ENCODE measurements around the gene ZBTB7C.

Gene ZBTB7C

DNA sequence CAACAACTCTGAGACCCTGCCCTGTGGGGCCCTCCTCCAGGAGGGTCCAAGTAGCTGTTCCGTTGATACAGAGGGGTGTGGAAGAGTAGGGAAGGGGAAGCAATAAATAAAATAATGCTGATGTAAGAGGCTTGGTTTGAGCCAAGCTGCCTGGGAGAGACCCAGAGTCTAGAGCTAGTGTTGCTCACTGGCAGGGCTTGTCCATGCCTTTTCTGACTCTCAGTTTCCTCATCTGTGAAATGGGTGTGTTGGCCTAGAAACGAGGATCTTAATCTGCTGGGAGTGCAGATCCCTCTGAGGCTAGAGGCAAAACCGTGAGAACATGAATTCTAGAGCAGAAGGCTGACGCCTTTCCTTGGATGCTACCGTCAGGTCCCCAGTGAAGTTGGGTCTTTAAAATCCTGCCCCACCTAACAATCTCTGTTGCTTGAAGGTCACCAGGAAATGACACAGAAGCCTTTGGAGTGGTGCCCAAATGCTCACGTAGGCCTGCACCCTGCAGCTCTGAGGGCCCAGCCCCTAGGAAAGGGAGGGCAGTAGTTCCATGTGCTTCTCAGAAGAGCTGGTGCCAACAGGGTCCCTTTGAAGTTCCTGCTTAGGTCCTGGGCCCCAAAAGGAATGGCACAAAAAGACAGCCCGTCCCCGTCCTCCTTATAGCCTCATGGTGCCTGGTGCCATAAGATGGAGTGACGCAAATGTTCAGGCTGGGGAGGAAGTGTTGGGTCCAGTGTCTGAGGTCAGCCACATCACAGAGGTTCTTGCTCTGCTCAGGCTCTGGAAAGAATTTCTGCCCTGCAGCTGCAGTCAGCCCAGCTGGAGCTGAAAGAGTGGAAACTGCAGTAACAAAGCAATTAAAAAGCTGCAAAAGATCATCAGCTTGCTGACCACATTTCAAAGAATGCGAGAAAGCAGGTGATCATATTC is 405.5 kb downstream of the ZBTB7C start:
- Mint-ChIP-seq H3K36me3 (ENCODE audit: low read depth) (no peaks in the 10 kb centered on the region), H3K27me3 (peaks cover 15% of the 10 kb centered on the region), H3K9me3 (no peaks in the 10 kb centered on the region), H3K4me3 (no peak overlapping the region), H3K4me1 (ENCODE audit: low read depth) (peaks cover 6% of the 10 kb centered on the region), H3K27ac (no peak overlapping the region)
- DNase-seq = no peak

DNA sequence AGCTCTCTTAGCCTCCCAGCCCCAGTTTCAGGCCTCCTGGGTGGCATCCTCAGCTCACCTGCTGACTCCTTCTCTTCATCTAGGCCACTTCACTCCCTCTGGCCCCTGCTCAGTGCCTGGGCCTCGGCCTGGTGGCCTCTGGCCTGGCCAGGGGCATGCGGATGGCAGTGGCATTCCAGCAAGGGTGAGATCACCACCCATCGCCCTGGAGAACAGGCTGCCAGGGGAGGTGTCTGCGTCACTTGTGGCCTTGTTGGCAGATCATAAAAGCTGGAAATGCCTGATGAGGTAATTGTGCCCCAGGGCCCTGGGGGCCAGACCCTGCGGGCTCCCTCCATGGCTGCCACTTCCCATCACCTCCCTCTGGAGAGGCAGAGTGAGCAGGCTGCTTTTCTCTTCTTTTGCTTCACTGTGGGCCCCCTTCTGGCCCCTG is 406.2 kb downstream of the ZBTB7C start:
- Mint-ChIP-seq H3K36me3 (ENCODE audit: low read depth) (no peaks in the 10 kb centered on the region), H3K27ac (no peak overlapping the region), H3K4me3 (no peak overlapping the region), H3K27me3 (peaks cover 11% of the 10 kb centered on the region), H3K4me1 (ENCODE audit: low read depth) (peaks cover 3% of the 10 kb centered on the region), H3K9me3 (no peaks in the 10 kb centered on the region)
- DNase-seq = no peak

DNA sequence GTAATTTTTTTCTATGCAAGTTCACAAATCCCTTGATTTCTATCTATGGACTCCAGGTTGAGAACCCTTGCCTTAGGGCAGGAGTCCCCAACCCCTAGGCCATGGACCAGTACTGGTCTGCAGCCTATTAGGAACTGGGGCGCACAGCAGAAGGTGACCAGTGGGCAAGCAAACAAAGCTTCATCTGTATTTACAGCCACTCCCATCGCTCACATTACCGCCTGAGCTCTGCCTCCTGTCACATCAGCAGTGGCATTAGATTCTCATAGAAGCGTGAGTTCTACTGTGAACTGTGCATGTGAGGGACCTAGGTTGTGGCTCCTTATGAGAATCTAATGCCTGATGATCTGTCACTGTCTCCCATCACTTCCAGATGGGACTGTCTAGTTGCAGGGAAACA is 408.5 kb downstream of the ZBTB7C start:
- no peak for DNase-seq
- Mint-ChIP-seq H3K27me3 (no peaks in the 10 kb centered on the region), H3K9me3 (peaks cover 14% of the 10 kb centered on the region), H3K4me3 (no peak overlapping the region), H3K4me1 (ENCODE audit: low read depth) (no peaks in the 10 kb centered on the region), H3K36me3 (ENCODE audit: low read depth) (no peaks in the 10 kb centered on the region), H3K27ac (no peak overlapping the region)

DNA sequence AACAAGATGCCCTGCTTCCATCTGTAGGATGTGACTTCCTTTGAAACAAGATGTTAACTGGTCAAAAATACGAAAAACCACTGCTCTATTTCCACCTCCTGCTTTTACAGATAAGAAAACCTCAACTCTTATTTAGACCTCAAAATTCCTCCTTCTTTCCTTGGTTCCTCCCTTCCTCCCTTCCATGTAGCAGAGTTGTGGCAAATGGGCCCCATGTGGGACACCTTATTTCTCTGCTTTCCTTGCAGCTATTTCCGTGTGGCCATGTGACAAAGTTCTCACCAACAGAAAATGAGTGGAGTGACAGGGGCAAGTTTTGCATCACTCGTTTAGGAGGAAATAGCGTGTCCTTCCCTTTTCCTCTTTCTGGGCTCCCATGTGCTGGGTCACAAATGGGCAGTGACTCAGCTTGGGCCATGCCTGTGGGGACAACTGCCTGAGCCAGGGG is 409.4 kb downstream of the ZBTB7C start:
- Mint-ChIP-seq H3K27ac (no peak overlapping the region), H3K27me3 (no peaks in the 10 kb centered on the region)
- DNase-seq = no peak

DNA sequence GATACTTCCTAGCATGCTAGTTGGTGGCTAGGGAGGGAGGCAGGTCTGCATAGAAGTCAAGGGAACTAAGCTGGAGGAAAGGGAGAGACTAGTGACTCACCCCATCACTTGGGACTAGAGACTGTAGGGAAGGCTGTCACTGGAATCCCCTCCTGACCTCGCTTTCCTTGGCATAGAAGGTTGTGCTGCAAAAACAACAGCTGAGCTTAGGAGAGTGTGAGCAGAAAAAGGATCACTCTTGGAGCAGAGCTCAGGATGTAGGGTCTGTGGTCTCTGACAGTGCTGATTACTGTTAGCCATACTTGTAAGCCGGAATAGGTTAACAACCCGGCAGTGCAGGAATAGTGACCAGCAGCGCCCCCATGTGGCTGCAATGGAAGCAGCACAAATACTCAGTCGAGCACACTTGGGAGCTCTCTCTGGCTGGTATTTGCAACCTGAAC is 411.8 kb downstream of the ZBTB7C start:
- Mint-ChIP-seq H3K4me3 (no peak overlapping the region), H3K4me1 (ENCODE audit: low read depth) (no peaks in the 10 kb centered on the region), H3K27me3 (no peaks in the 10 kb centered on the region), H3K9me3 (peaks cover 14% of the 10 kb centered on the region), H3K27ac (no peak overlapping the region), H3K36me3 (ENCODE audit: low read depth) (no peaks in the 10 kb centered on the region)
- DNase-seq = peak; percentile 60

More for the DNA sequence above, 409.4 kb downstream of the ZBTB7C start:
- Mint-ChIP-seq H3K36me3 (ENCODE audit: low read depth) (no peaks in the 10 kb centered on the region), H3K9me3 (peaks cover 14% of the 10 kb centered on the region), H3K4me1 (ENCODE audit: low read depth) (no peaks in the 10 kb centered on the region), H3K4me3 (no peak overlapping the region)

DNA sequence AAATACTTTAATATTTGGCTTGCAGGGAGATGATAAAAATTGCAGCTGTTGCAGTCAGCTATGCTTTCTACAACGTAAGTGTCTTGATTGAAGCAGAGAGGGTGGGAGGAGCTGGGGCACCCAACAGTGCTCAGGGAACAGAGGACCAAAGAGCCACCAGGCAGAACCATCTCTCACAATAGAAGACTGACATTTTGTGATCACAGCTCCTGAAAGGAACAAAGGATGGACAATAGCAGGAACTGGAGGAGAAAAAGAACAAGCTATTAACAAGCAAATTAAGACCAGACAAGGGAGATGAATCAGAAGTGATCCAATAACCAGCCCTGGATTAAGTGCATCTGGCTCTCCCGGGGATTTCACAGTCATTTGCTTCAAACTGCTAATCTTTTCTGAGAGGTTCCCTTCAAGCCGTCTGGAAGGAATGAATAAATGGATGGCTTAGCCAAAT is 413.1 kb downstream of the ZBTB7C start:
- no peaks in the 10 kb centered on the region for H3K4me1 Mint-ChIP-seq (ENCODE audit: low read depth)
- no peak overlapping the region for H3K27ac Mint-ChIP-seq
- DNase-seq = no peak
- no peak overlapping the region for H3K4me3 Mint-ChIP-seq
- H3K9me3 Mint-ChIP-seq = peaks cover 14% of the 10 kb centered on the region
- H3K27me3 Mint-ChIP-seq = no peaks in the 10 kb centered on the region
- H3K36me3 Mint-ChIP-seq (ENCODE audit: low read depth) = no peaks in the 10 kb centered on the region

DNA sequence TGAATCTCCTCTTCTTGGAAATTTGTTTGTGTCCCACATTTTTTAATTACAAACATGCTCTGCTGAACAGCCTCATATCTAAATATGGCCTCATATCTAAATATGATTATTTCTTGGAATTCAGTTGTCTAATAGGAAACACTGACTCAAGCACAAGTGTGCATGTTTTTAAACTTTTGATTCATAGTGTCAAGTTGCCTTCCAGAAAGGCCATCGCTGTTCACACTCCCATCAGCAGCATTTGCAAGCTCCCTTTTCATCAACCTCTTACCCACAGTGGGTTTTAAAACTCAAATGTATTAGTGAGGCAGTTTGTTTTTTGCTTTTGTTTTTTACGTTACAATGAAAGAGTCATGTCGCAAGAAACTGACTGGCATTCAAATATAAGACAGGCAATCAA is 413.5 kb downstream of the ZBTB7C start:
- Mint-ChIP-seq H3K27me3 (no peaks in the 10 kb centered on the region), H3K36me3 (ENCODE audit: low read depth) (no peaks in the 10 kb centered on the region), H3K4me3 (no peak overlapping the region), H3K27ac (no peak overlapping the region), H3K9me3 (peaks cover 14% of the 10 kb centered on the region), H3K4me1 (ENCODE audit: low read depth) (no peaks in the 10 kb centered on the region)
- no peak for DNase-seq

DNA sequence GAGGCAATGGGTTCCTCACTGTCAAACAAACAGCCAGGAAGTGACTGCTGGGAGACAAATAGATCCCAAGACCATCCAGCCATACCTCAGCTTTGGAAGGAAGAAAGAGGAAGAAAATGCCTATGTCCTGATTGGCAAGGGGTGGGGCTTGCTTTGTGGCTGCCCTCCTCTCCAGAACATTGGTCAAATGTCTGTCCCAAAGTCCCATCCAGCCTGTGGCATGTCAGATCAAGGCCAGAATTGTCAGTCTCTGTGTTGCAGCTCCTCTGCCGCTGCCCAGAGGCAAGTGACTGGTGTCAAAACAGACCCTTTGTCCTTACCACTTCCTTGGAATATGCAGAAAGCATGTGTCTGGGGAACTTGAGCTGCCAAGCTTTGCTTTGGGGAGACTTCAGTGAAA is 415.8 kb downstream of the ZBTB7C start:
- Mint-ChIP-seq H3K9me3 (peaks cover 14% of the 10 kb centered on the region), H3K4me3 (no peak overlapping the region), H3K36me3 (ENCODE audit: low read depth) (no peaks in the 10 kb centered on the region), H3K27me3 (no peaks in the 10 kb centered on the region), H3K27ac (no peak overlapping the region), H3K4me1 (ENCODE audit: low read depth) (no peaks in the 10 kb centered on the region)
- DNase-seq = no peak

DNA sequence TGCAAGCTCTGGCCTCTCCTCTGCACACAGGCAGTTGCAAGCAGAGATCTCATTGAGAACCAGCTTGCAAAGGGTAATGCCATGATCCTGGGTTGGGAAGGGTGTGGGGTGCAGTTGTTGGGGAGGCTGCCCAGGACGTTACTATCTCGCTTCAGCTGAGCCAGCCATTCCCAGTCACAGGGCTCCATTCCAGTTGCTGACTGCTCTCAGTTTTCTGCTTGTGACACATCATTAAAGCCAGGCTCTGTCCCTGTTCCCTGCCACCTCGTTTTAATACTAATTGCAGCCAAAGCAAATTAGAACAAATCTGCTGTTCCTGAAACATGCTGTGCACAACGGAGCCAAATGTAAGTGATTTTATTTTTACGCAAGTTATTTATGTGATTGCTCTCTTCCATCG is 416.2 kb downstream of the ZBTB7C start:
- no peaks in the 10 kb centered on the region for H3K36me3 Mint-ChIP-seq (ENCODE audit: low read depth)

DNA sequence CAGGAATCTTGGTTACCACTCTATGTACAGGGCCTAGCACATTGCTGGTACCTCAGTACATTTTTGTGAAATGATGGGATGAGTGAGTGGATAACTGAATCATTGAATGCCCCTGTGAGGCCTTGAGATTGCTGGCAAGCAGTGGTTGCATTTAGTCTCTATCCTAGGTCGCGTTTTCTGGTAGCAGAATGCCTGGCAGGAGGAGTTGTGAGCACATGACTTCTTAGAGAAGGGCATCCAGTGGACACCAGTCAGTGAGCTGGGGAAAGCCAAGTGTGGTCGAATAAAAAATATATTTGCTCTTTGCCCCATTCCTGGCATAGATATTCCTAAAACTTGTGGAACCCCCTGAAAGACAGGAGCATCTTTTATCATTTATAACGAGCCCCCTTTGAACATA is 416.9 kb downstream of the ZBTB7C start:
- H3K4me3 Mint-ChIP-seq = no peak overlapping the region
- H3K27ac Mint-ChIP-seq = no peak overlapping the region
- no peaks in the 10 kb centered on the region for H3K36me3 Mint-ChIP-seq (ENCODE audit: low read depth)
- H3K9me3 Mint-ChIP-seq = peaks cover 9% of the 10 kb centered on the region
- no peaks in the 10 kb centered on the region for H3K4me1 Mint-ChIP-seq (ENCODE audit: low read depth)
- no peaks in the 10 kb centered on the region for H3K27me3 Mint-ChIP-seq
- no peak for DNase-seq

More for the DNA sequence above, 416.2 kb downstream of the ZBTB7C start:
- no peaks in the 10 kb centered on the region for H3K4me1 Mint-ChIP-seq (ENCODE audit: low read depth)
- peaks cover 14% of the 10 kb centered on the region for H3K9me3 Mint-ChIP-seq
- no peak overlapping the region for H3K4me3 Mint-ChIP-seq
- DNase-seq = no peak
- H3K27me3 Mint-ChIP-seq = no peaks in the 10 kb centered on the region
- H3K27ac Mint-ChIP-seq = no peak overlapping the region

DNA sequence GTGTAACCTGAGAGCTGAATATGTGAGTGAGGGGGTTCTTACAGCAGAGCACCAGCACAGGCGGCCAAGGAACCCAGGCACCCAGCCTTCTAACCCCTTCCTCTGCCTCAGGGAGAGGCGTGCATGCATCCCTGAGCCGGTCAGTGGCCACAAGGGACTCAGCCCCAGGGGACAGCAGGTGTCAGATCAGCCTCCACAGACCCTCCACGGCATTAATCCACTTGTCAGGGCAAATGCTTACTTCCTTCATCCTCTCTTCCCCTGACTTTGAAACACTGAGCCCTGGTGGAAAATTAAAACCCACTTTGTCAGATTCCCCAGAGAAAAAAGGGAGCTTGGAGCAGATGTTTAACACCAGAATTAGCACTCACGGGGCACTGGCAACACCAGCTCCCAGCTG is 418.2 kb downstream of the ZBTB7C start:
- H3K27ac Mint-ChIP-seq = no peak overlapping the region
- H3K4me3 Mint-ChIP-seq = no peak overlapping the region
- no peaks in the 10 kb centered on the region for H3K9me3 Mint-ChIP-seq
- H3K27me3 Mint-ChIP-seq = no peaks in the 10 kb centered on the region
- H3K36me3 Mint-ChIP-seq (ENCODE audit: low read depth) = no peaks in the 10 kb centered on the region
- H3K4me1 Mint-ChIP-seq (ENCODE audit: low read depth) = no peaks in the 10 kb centered on the region
- no peak for DNase-seq

DNA sequence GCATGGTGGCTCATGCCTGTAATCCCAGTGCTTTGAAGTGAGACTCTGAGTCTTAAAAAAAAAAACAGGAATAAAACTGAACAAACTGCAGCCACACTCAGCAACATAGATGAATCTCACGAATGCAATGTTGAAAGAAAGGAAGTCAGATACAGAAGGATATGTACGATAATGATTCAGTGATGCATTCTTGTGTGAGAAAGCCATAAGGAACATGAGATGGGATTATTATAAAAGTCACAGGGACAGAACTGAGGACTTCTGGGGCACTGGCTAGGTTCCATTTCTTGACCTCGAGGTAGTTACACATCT is 421.8 kb downstream of the ZBTB7C start:
- no peak for DNase-seq
- H3K4me3 Mint-ChIP-seq = no peak overlapping the region
- H3K9me3 Mint-ChIP-seq = no peaks in the 10 kb centered on the region
- H3K36me3 Mint-ChIP-seq (ENCODE audit: low read depth) = no peaks in the 10 kb centered on the region
- H3K27ac Mint-ChIP-seq = no peak overlapping the region
- no peaks in the 10 kb centered on the region for H3K27me3 Mint-ChIP-seq
- no peaks in the 10 kb centered on the region for H3K4me1 Mint-ChIP-seq (ENCODE audit: low read depth)

DNA sequence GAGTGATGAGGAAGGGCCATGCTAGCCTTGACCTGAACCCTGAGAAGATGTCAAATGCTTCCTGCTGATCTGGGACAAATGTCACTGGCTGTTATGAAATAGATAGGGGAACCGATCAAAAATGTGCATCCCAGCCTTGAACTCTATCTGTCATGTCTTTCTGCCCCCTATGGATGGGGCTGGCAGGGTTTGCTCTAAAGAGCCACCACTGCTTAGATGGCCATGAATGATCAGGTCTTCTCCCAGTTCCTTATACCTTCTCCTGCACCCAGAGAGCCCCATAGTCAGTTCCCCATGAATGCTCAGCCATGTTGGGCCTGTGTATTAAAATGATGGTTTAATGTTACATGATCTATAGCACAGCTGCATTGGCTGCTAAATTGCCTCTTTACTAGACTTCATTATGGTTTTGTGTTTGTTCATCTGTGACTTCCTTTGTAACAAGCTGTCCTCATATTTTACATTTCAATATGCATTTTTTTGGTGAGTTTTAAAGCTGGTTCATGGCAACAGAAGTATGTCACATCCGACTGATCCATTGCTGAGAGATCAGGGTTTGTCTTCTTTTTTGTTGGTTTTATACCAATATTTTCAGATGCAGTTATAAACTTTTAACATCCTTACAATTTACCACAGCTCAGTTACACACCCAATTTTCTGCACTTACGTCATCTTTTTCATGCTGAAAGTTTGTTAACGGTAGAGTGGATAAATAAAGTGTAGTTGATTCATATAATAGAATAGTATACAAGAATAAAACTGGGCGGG is 422.4 kb downstream of the ZBTB7C start:
- Mint-ChIP-seq H3K27ac (no peak overlapping the region), H3K36me3 (ENCODE audit: low read depth) (no peaks in the 10 kb centered on the region), H3K9me3 (no peaks in the 10 kb centered on the region), H3K27me3 (no peaks in the 10 kb centered on the region), H3K4me3 (no peak overlapping the region), H3K4me1 (ENCODE audit: low read depth) (no peaks in the 10 kb centered on the region)
- no peak for DNase-seq

DNA sequence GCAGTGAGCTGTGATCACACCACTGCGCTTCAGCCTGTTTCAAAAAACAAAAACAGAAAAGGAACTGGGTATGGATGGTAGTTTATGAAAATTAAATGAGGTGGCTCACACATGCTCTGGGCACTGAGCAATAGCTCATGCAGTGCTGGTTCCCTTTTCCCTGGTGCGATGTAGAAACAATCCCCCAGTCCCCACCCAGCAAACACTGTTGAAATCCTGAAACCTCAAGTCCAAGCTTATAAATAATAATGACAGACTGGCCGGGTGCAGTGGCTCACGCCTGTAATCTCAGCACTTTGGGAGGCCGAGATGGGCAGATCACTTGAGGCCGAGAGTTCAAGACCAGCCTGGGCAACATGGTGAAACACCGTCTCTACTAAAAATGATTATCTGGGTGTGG is 423.3 kb downstream of the ZBTB7C start:
- H3K36me3 Mint-ChIP-seq (ENCODE audit: low read depth) = no peaks in the 10 kb centered on the region
- no peaks in the 10 kb centered on the region for H3K9me3 Mint-ChIP-seq
- no peaks in the 10 kb centered on the region for H3K27me3 Mint-ChIP-seq
- no peak for DNase-seq
- no peaks in the 10 kb centered on the region for H3K4me1 Mint-ChIP-seq (ENCODE audit: low read depth)
- H3K27ac Mint-ChIP-seq = no peak overlapping the region
- H3K4me3 Mint-ChIP-seq = no peak overlapping the region

DNA sequence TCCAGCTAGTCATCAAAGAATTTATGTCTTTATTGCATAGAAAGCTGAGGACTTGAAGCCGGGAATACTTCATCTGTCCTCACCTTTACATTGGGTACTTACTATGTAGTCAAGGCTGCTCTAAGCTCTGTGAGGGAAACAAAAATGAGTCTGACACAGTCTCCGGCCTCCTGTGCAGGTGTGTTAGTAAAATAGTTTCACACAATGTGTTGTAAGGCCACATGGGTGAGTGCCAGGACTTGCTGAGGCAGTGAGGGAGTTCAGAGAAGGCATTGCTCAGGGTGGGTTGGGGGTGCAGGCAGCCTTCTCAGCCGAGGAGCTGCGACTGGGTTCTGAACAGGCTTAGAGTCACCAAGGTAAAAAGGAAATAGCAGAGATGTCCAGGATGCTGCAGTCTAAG is 424.2 kb downstream of the ZBTB7C start:
- Mint-ChIP-seq H3K36me3 (ENCODE audit: low read depth) (no peaks in the 10 kb centered on the region), H3K4me3 (no peak overlapping the region), H3K9me3 (no peaks in the 10 kb centered on the region), H3K27me3 (no peaks in the 10 kb centered on the region), H3K27ac (no peak overlapping the region), H3K4me1 (ENCODE audit: low read depth) (no peaks in the 10 kb centered on the region)
- no peak for DNase-seq

Measured in activated T-cell treated with anti-CD3 and anti-CD28 coated beads, Interleukin-2, amount 50 U/mL, for 24 hours (primary cell).